Measurements from ENCODE around the gene CPN2. TPM values are rescaled to one million over a fixed set of nuclear protein-coding genes. Genes with fewer than 3 reads are reported as not detected.

Gene CPN2
- polyA plus RNA-seq, 1 experiment = not detected

- TF ChIP-seq CTCF (IDR thresholded peaks at IDR 0.05; ENCODE audit: insufficient read depth, low read depth, low read length) = no peak
- ChIA-PET CTCF (interaction anchor here (0.7 to 17.9 kb wide), 7 partner anchors 8 to 59 kb away, joined by 3 to 347 read pairs (median 5); no protein-coding TSS in a partner anchor), POLR2A (no interaction called here)
- Histone ChIP-seq H3K4me3 (ENCODE audit: low read depth, low read length) (no peak overlapping the region), H3K36me3 (ENCODE audit: control insufficient read depth, insufficient read depth, low read length) (no peaks in the 10 kb centered on the region), H3K27me3 (ENCODE audit: control insufficient read depth, insufficient read depth, low read length) (peaks cover 7% of the 10 kb centered on the region)
- DNase-seq (ENCODE audit: low read depth) = no peak
Observed at GRCh38 chr3:194396859-194397756, 46.0 kb upstream of the CPN2 start.

- no peak for TF ChIP-seq CTCF (IDR thresholded peaks at IDR 0.05; ENCODE audit: insufficient read depth, low read depth, low read length)
Observed at GRCh38 chr3:194396539-194396858, 45.4 kb upstream of the CPN2 start.

GRCh38 chr3:194395778-194396538 is 44.8 kb upstream of the CPN2 start:
- H3K36me3 ChIP-seq (ENCODE audit: control insufficient read depth, insufficient read depth, low read length) = no peaks in the 10 kb centered on the region
- POLR2A ChIA-PET = interaction anchor here (0.6 kb wide), 1 partner anchor 10 kb away, joined by 4 read pairs; no protein-coding TSS in a partner anchor
- CTCF ChIA-PET = interaction anchor here (0.6 to 17.9 kb wide), 9 partner anchors 9 to 74 kb away, joined by 3 to 347 read pairs (median 4); no protein-coding TSS in a partner anchor
- TF ChIP-seq CTCF (IDR thresholded peaks at IDR 0.05; ENCODE audit: insufficient read depth, low read depth, low read length) = no peak
- H3K4me3 ChIP-seq (ENCODE audit: low read depth, low read length) = no peak overlapping the region
- no peak for DNase-seq (ENCODE audit: low read depth)
- peaks cover 7% of the 10 kb centered on the region for H3K27me3 ChIP-seq (ENCODE audit: control insufficient read depth, insufficient read depth, low read length)

More at GRCh38 chr3:194396539-194396858, 45.4 kb upstream of the CPN2 start:
- CTCF ChIA-PET = interaction anchor here (0.7 to 17.9 kb wide), 9 partner anchors 8 to 59 kb away, joined by 3 to 347 read pairs (median 4); no protein-coding TSS in a partner anchor
- DNase-seq (ENCODE audit: low read depth) = no peak
- H3K4me3 ChIP-seq (ENCODE audit: low read depth, low read length) = no peak overlapping the region
- H3K27me3 ChIP-seq (ENCODE audit: control insufficient read depth, insufficient read depth, low read length) = peaks cover 7% of the 10 kb centered on the region
- H3K36me3 ChIP-seq (ENCODE audit: control insufficient read depth, insufficient read depth, low read length) = no peaks in the 10 kb centered on the region
- POLR2A ChIA-PET = interaction anchor here (0.6 kb wide), 1 partner anchor 9 kb away, joined by 4 read pairs; no protein-coding TSS in a partner anchor

- POLR2A ChIA-PET = no interaction called here
- no peak overlapping the region for H3K4me3 ChIP-seq (ENCODE audit: low read depth, low read length)
- DNase-seq (ENCODE audit: low read depth) = no peak
- H3K27me3 ChIP-seq (ENCODE audit: control insufficient read depth, insufficient read depth, low read length) = peaks cover 7% of the 10 kb centered on the region
- H3K36me3 ChIP-seq (ENCODE audit: control insufficient read depth, insufficient read depth, low read length) = no peaks in the 10 kb centered on the region
- TF ChIP-seq CTCF (IDR thresholded peaks at IDR 0.05; ENCODE audit: insufficient read depth, low read depth, low read length) = no peak
- CTCF ChIA-PET = interaction anchor here (0.9 to 17.9 kb wide), 5 partner anchors 10 to 57 kb away, joined by 3 to 347 read pairs (median 4); partner anchors contain the start of gene LRRC15
Observed at GRCh38 chr3:194395212-194395611, 44.1 kb upstream of the CPN2 start.

Data from BJ (cell line).